HFFc6 (cell line): ENCODE data around the gene ALB. TPM values are rescaled to one million over a fixed set of nuclear protein-coding genes. Genes with fewer than 3 reads are reported as not detected.

ENCODE experiments used
- DNase-seq: peaks from one replicate; pipeline ENCODE4 v3.0.0-alpha.2; 2018
- H3K27ac Mint-ChIP-seq: 2 replicates; pipeline ENCODE4 v1.8.0; 2020; ENCODE audit warnings: mild to moderate bottlenecking, mixed read lengths
- H3K27me3 Mint-ChIP-seq: 2 replicates; pipeline ENCODE4 v1.8.0; 2021; ENCODE audit warnings: mild to moderate bottlenecking, moderate library complexity, mixed read lengths; ENCODE audit not compliant: insufficient read depth
- H3K36me3 Mint-ChIP-seq: 2 replicates; pipeline ENCODE4 v1.8.0; 2021; ENCODE audit warnings: low read depth, mixed read lengths
- H3K4me1 Mint-ChIP-seq: 2 replicates; pipeline ENCODE4 v1.8.0; 2020; ENCODE audit warnings: low read depth, mixed read lengths
- H3K4me3 Mint-ChIP-seq: 2 replicates; pipeline ENCODE4 v1.8.0; 2020; ENCODE audit warnings: mild to moderate bottlenecking, moderate library complexity, mixed read lengths
- H3K9me3 Mint-ChIP-seq: 2 replicates; pipeline ENCODE4 v1.8.0; 2020; ENCODE audit warnings: mild to moderate bottlenecking, mixed read lengths
- total RNA-seq, 6 experiments: library from RNA; stranded (reverse); fragmentation: NEBNext Ultra II Directional; extraction: Animal tissue kit (Norgen Biotek cat#: 25700); gene quantifications; 2 replicates in 1 of 6; 3 replicates in 5 of 6; pipeline ENCODE4 v1.2.3, GENCODE V29; 2021
- TF ChIP-seq, protein P1 (sequence below): fragments of 200-600 bp; sonication (generic); IDR thresholded peaks from 2 replicates; pipeline ENCODE4 v1.5.0; 2021; ENCODE audit warnings: antibody characterized with exemption, mild to moderate bottlenecking

The ALB gene
- total RNA-seq, 6 experiments from 2014 or later: not detected

DNA sequence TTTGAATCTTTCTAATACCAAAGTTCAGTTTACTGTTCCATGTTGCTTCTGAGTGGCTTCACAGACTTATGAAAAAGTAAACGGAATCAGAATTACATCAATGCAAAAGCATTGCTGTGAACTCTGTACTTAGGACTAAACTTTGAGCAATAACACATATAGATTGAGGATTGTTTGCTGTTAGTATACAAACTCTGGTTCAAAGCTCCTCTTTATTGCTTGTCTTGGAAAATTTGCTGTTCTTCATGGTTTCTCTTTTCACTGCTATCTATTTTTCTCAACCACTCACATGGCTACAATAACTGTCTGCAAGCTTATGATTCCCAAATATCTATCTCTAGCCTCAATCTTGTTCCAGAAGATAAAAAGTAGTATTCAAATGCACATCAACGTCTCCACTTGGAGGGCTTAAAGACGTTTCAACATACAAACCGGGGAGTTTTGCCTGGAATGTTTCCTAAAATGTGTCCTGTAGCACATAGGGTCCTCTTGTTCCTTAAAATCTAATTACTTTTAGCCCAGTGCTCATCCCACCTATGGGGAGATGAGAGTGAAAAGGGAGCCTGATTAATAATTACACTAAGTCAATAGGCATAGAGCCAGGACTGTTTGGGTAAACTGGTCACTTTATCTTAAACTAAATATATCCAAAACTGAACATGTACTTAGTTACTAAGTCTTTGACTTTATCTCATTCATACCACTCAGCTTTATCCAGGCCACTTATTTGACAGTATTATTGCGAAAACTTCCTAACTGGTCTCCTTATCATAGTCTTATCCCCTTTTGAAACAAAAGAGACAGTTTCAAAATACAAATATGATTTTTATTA lies 28.3 kb downstream of the ALB start:
- peaks cover 11% of the 10 kb centered on the region; the same call in 1 of the 2 replicates for H3K27me3 Mint-ChIP-seq
- no peaks in the 10 kb centered on the region for H3K9me3 Mint-ChIP-seq
- TF ChIP-seq, protein P1, sequence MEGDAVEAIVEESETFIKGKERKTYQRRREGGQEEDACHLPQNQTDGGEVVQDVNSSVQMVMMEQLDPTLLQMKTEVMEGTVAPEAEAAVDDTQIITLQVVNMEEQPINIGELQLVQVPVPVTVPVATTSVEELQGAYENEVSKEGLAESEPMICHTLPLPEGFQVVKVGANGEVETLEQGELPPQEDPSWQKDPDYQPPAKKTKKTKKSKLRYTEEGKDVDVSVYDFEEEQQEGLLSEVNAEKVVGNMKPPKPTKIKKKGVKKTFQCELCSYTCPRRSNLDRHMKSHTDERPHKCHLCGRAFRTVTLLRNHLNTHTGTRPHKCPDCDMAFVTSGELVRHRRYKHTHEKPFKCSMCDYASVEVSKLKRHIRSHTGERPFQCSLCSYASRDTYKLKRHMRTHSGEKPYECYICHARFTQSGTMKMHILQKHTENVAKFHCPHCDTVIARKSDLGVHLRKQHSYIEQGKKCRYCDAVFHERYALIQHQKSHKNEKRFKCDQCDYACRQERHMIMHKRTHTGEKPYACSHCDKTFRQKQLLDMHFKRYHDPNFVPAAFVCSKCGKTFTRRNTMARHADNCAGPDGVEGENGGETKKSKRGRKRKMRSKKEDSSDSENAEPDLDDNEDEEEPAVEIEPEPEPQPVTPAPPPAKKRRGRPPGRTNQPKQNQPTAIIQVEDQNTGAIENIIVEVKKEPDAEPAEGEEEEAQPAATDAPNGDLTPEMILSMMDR: no peak
- H3K4me1 Mint-ChIP-seq: no peaks in the 10 kb centered on the region
- no peak overlapping the region for H3K27ac Mint-ChIP-seq
- DNase-seq: no peak
- H3K4me3 Mint-ChIP-seq: no peak overlapping the region
- no peaks in the 10 kb centered on the region for H3K36me3 Mint-ChIP-seq

DNA sequence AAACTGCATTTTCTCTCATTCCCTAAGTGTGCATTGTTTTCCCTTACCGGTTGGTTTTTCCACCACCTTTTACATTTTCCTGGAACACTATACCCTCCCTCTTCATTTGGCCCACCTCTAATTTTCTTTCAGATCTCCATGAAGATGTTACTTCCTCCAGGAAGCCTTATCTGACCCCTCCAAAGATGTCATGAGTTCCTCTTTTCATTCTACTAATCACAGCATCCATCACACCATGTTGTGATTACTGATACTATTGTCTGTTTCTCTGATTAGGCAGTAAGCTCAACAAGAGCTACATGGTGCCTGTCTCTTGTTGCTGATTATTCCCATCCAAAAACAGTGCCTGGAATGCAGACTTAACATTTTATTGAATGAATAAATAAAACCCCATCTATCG lies 29.1 kb downstream of the ALB start:
- Mint-ChIP-seq H3K27me3 (peaks cover 11% of the 10 kb centered on the region; the same call in 1 of the 2 replicates), H3K27ac (no peak overlapping the region), H3K4me3 (no peak overlapping the region), H3K36me3 (no peaks in the 10 kb centered on the region), H3K9me3 (no peaks in the 10 kb centered on the region), H3K4me1 (no peaks in the 10 kb centered on the region)
- TF ChIP-seq, protein P1: no peak
- no peak for DNase-seq

DNA sequence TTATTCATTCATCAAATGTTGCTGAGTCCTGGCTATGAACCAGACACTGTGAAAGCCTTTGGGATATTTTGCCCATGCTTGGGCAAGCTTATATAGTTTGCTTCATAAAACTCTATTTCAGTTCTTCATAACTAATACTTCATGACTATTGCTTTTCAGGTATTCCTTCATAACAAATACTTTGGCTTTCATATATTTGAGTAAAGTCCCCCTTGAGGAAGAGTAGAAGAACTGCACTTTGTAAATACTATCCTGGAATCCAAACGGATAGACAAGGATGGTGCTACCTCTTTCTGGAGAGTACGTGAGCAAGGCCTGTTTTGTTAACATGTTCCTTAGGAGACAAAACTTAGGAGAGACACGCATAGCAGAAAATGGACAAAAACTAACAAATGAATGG lies 30.2 kb downstream of the ALB start:
- H3K4me3 Mint-ChIP-seq: no peak overlapping the region
- peak; percentile 11 for DNase-seq
- peaks cover 8% of the 10 kb centered on the region; the same call in 1 of the 2 replicates for H3K27me3 Mint-ChIP-seq
- no peaks in the 10 kb centered on the region for H3K9me3 Mint-ChIP-seq
- H3K27ac Mint-ChIP-seq: no peak overlapping the region
- no peaks in the 10 kb centered on the region for H3K36me3 Mint-ChIP-seq
- TF ChIP-seq, protein P1: peak; percentile 75
- H3K4me1 Mint-ChIP-seq: no peaks in the 10 kb centered on the region

DNA sequence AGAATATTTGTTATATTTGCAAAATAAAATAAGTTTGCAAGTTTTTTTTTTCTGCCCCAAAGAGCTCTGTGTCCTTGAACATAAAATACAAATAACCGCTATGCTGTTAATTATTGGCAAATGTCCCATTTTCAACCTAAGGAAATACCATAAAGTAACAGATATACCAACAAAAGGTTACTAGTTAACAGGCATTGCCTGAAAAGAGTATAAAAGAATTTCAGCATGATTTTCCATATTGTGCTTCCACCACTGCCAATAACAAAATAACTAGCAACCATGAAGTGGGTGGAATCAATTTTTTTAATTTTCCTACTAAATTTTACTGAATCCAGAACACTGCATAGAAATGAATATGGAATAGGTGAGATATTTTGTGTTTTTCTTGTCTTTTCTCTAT lies 31.9 kb downstream of the ALB start, which contains the start of gene AFP:
Gene AFP (plus strand): TSS at position 238 of the 400 bp plus-strand sequence. CDS start 42 bp downstream, at position 280.
- Mint-ChIP-seq H3K9me3 (no peaks in the 10 kb centered on the region), H3K27me3 (peaks cover 4% of the 10 kb centered on the region; the same call in 1 of the 2 replicates), H3K27ac (no peak within 1 kb of the TSS), H3K4me1 (no peaks in the 10 kb centered on the region), H3K4me3 (no peak within 1 kb of the TSS), H3K36me3 (no peaks in the 10 kb centered on the region)
- TF ChIP-seq, protein P1: no peak
- DNase-seq: no peak

DNA sequence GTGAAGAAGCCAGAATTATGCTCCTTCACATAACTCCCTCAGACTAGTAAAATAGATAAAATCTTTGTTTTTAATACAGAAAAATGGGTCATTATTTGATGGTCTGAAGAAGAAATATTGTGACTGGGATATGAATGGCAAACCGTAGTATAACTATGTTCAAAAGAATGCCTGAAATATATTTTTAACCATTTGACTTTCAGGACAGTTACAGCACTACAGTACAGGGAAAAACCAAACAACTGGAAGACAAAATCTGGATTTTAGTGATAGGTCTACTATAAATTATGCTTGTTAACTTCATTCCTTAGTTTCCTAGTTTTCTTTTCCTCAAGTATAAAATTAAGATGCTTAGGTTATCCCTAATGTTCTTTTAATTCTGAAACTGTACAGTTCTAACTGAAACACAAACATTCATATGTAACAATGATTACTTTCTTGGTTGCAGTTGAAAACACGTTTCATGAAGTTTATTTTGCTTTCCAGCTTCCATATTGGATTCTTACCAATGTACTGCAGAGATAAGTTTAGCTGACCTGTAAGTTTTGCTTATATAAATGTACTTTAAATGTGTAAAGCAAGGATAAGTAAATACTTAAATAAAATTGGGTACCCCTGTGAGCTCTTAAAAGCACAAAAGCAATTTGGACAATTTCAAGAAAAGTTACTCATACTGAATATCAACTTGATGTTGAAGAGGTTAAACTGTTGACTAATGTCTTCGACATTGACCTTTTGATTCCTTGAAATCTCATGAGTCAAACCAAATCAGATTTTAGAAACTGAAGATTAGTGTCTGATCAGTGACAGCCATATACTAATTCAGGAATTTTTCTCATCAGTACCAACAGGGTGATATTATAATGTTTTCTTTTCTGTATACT lies 32.8 kb downstream of the ALB start:
- Mint-ChIP-seq H3K27ac (no peak overlapping the region), H3K4me3 (no peak overlapping the region), H3K4me1 (peaks cover 5% of the 10 kb centered on the region), H3K9me3 (no peaks in the 10 kb centered on the region), H3K36me3 (no peaks in the 10 kb centered on the region), H3K27me3 (peaks cover 2% of the 10 kb centered on the region; the same call in 1 of the 2 replicates)
- DNase-seq: no peak
- TF ChIP-seq, protein P1: no peak
